GM23338 (cell line): ENCODE data around the gene KLC4. TPM values are rescaled to one million over a fixed set of nuclear protein-coding genes. Genes with fewer than 3 reads are reported as not detected.

Source experiments
- ATAC-seq: fragments of 200-7000 bp; cut with Tn5 transposase; 3 replicates; pipeline ENCODE4 v1.9.1; 2020
- DNase-seq: peaks from one replicate; pipeline ENCODE4 v3.0.0-alpha.2; 2015; ENCODE audit warnings: low spot score
- H2AFZ ChIP-seq: fragments of 200-600 bp; sonication (generic); 2 replicates; pipeline ENCODE4 v1.8.0; 2016; ENCODE audit warnings: antibody characterized with exemption, mild to moderate bottlenecking, moderate library complexity
- H3F3A ChIP-seq: fragments of 200-600 bp; sonication (generic); replicated peaks from 2 replicates; pipeline ENCODE4 v1.8.0; 2017; ENCODE audit warnings: antibody characterized with exemption, mixed run types, low read depth
- H3K27ac ChIP-seq: fragments of 200-600 bp; sonication (generic); 2 replicates; pipeline ENCODE4 v1.6.1; 2016; ENCODE audit warnings: low read depth
- H3K27me3 ChIP-seq: fragments of 200-600 bp; sonication (generic); 2 replicates; pipeline ENCODE4 v1.8.0; 2016; ENCODE audit warnings: mild to moderate bottlenecking, mixed run types, moderate library complexity; ENCODE audit not compliant: insufficient read depth
- H3K36me3 ChIP-seq: fragments of 200-600 bp; sonication (generic); 2 replicates; pipeline ENCODE4 v1.8.0; 2016; ENCODE audit warnings: mild to moderate bottlenecking; ENCODE audit not compliant: insufficient read depth
- H3K4me1 ChIP-seq: fragments of 200-600 bp; sonication (generic); 2 replicates; pipeline ENCODE4 v1.8.0; 2016; ENCODE audit warnings: mild to moderate bottlenecking, moderate library complexity; ENCODE audit not compliant: insufficient read depth
- H3K4me2 ChIP-seq: fragments of 200-600 bp; sonication (generic); 2 replicates; pipeline ENCODE4 v1.7.1; 2017; ENCODE audit warnings: mixed run types
- H3K4me3 ChIP-seq: fragments of 200-600 bp; sonication (generic); 2 replicates; pipeline ENCODE4 v1.6.1; 2016; ENCODE audit warnings: mixed run types
- H3K79me2 ChIP-seq: fragments of 200-600 bp; sonication (generic); replicated peaks from 2 replicates; pipeline ENCODE4 v1.8.0; 2017; ENCODE audit warnings: mild to moderate bottlenecking; ENCODE audit not compliant: insufficient read depth
- H3K9me2 ChIP-seq: fragments of 200-600 bp; sonication (generic); 2 replicates; pipeline ENCODE4 v1.8.0; 2017; ENCODE audit not compliant: insufficient read depth
- H4K20me1 ChIP-seq: fragments of 200-600 bp; sonication (generic); replicated peaks from 2 replicates; pipeline ENCODE4 v1.8.0; 2017; ENCODE audit warnings: mild to moderate bottlenecking; ENCODE audit not compliant: insufficient read depth
- H3K27ac Mint-ChIP-seq: 2 replicates; pipeline ENCODE4 v1.8.0; 2020; ENCODE audit warnings: inconsistent platforms, mild to moderate bottlenecking, moderate library complexity, mixed read lengths
- H3K27me3 Mint-ChIP-seq: 3 replicates; pipeline ENCODE4 v1.8.0; 2022; ENCODE audit warnings: low read depth, mild to moderate bottlenecking, moderate library complexity, mixed read lengths, inconsistent platforms; ENCODE audit not compliant: insufficient read depth, poor library complexity
- H3K36me3 Mint-ChIP-seq: 3 replicates; pipeline ENCODE4 v1.8.0; 2021; ENCODE audit warnings: low read depth, mild to moderate bottlenecking, inconsistent platforms, moderate library complexity, mixed read lengths
- H3K4me1 Mint-ChIP-seq: 3 replicates; pipeline ENCODE4 v1.8.0; 2020; ENCODE audit warnings: mild to moderate bottlenecking, inconsistent platforms, mixed read lengths
- H3K4me3 Mint-ChIP-seq: 3 replicates; pipeline ENCODE4 v1.8.0; 2021; ENCODE audit warnings: moderate library complexity, mild to moderate bottlenecking, inconsistent platforms, mixed read lengths
- H3K9me3 Mint-ChIP-seq: 3 replicates; pipeline ENCODE4 v1.8.0; 2020; ENCODE audit warnings: moderate library complexity, mild to moderate bottlenecking, inconsistent platforms, mixed read lengths
- CREB1 ChIP-seq: fragments of 250-450 bp; sonication (Bioruptor Pico); IDR thresholded peaks from 2 replicates; pipeline ENCODE4 v1.5.0; 2020; ENCODE audit warnings: low read depth, mild to moderate bottlenecking, moderate library complexity
- EZH2 ChIP-seq: fragments of 200-600 bp; sonication (generic); IDR thresholded peaks from one replicate; pipeline ENCODE4 v1.8.0; 2017; ENCODE audit warnings: antibody characterized with exemption, mild to moderate bottlenecking, low read depth; ENCODE audit not compliant: unreplicated experiment
- EZH2phosphoT487 ChIP-seq: fragments of 200-600 bp; sonication (generic); IDR thresholded peaks from one replicate; pipeline ENCODE4 v1.8.1; 2018; ENCODE audit warnings: antibody characterized with exemption; ENCODE audit not compliant: unreplicated experiment
- JUNB ChIP-seq: IDR thresholded peaks from one replicate; pipeline ENCODE4 v1.6.1; 2016; ENCODE audit warnings: antibody characterized with exemption; ENCODE audit not compliant: unreplicated experiment
- NANOG ChIP-seq: IDR thresholded peaks from 2 replicates; pipeline ENCODE4 v1.6.1; 2016; ENCODE audit warnings: antibody characterized with exemption, borderline replicate concordance
- POLR2AphosphoS5 ChIP-seq: IDR thresholded peaks from 2 replicates; pipeline ENCODE4 v1.6.1; 2016; ENCODE audit warnings: antibody characterized with exemption, low read depth
- STAT1 ChIP-seq: IDR thresholded peaks from one replicate; pipeline ENCODE4 v1.6.1; 2016; ENCODE audit warnings: antibody characterized with exemption; ENCODE audit not compliant: unreplicated experiment
- ZNF114 ChIP-seq: fragments of 250-450 bp; sonication (Bioruptor Pico); IDR thresholded peaks from 2 replicates; pipeline ENCODE4 v1.5.0; 2020; ENCODE audit warnings: mild to moderate bottlenecking, moderate library complexity
- ZNF331 ChIP-seq: fragments of 250-450 bp; sonication (Bioruptor Pico); IDR thresholded peaks from 2 replicates; pipeline ENCODE4 v1.5.0; 2020; ENCODE audit warnings: low read depth, mild to moderate bottlenecking, moderate library complexity
- polyA plus RNA-seq: library from polyadenylated mRNA; unstranded; fragments of >200 nt; fragmentation: Nextera tagmentation; extraction: Ambion mirVana; gene quantifications from 2 replicates; pipeline ENCODE4 v1.2.1, GENCODE V29; 2016
- total RNA-seq: library from RNA; depleted of rRNA; stranded (reverse); fragments of >200 nt; shearing (Covaris generic); gene quantifications from 2 replicates; pipeline ENCODE4 v1.2.3, GENCODE V29; 2014
- TF ChIP-seq, protein P1 (sequence below), 2 experiments: fragments of 200-600 bp in 1 of 2; sonication (generic) in 1 of 2; conservative IDR thresholded peaks; 2 replicates each; pipeline versions ENCODE4 v1.5.1 to v1.6.1; 2016 to 2017; ENCODE audit warnings: antibody characterized with exemption in 2 of 2, low read depth in 2 of 2, mild to moderate bottlenecking in 2 of 2, moderate library complexity in 1 of 2
- TF ChIP-seq, protein P2 (sequence below): IDR thresholded peaks from 2 replicates; pipeline ENCODE4 v1.6.1; 2016; ENCODE audit warnings: antibody characterized with exemption
- TF ChIP-seq, protein P3 (sequence below): IDR thresholded peaks from one replicate; pipeline ENCODE4 v1.6.1; 2018; ENCODE audit warnings: antibody characterized with exemption; ENCODE audit not compliant: unreplicated experiment

Gene KLC4
- total and polyA plus RNA-seq, 2 experiments from 2014 or later, result 14.9 to 17.4 TPM

DNA sequence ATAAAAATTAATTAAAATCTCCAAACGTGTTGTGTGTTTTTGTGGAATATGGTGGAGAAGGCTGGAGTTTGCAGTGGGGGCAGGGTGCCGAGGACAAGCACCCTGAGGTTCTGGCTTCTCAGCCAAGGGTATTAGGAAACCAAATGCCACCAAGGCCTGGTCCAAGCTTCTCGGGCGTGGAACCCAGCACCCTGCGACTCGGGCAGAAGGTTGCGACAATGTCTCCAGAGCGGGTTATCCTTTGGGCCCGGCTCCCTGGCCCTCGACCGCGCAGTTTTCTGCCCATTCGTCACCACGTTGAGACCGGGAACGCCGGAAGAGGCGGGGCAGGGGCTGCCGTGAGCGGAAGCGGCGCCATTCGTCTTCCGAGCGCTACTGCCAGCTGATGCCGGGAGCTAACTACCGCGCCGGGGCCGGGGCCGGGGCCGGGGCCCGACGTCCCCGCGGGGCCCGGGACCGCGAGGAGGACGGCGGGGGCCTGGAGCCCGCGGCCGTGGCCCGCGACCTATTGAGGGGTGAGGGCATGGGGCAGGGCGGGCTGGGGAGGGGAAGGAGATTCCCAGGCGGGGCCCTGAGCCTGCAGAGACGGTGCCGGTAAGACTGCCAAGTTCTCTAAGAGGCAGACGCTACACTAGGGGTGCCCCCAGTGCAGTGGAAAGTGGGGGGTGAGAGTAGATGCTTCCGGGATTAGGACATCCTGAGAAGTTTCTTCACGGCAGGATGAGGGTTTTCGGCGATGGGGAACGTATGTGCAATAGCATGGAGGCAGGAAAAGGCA, 38.0 kb upstream of the KLC4 start, which contains the start of gene RRP36 (continued):
- TF ChIP-seq ZNF114 (CRISPR knock-in tag) (no peak), POLR2AphosphoS5 (peak; percentile 77), CREB1 (CRISPR knock-in tag) (peak; percentile 62), STAT1 (no peak), JUNB (no peak), EZH2phosphoT487 (no peak), EZH2 (no peak), NANOG (no peak)
- TF ChIP-seq, protein P1, sequence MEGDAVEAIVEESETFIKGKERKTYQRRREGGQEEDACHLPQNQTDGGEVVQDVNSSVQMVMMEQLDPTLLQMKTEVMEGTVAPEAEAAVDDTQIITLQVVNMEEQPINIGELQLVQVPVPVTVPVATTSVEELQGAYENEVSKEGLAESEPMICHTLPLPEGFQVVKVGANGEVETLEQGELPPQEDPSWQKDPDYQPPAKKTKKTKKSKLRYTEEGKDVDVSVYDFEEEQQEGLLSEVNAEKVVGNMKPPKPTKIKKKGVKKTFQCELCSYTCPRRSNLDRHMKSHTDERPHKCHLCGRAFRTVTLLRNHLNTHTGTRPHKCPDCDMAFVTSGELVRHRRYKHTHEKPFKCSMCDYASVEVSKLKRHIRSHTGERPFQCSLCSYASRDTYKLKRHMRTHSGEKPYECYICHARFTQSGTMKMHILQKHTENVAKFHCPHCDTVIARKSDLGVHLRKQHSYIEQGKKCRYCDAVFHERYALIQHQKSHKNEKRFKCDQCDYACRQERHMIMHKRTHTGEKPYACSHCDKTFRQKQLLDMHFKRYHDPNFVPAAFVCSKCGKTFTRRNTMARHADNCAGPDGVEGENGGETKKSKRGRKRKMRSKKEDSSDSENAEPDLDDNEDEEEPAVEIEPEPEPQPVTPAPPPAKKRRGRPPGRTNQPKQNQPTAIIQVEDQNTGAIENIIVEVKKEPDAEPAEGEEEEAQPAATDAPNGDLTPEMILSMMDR (conservative IDR thresholded peaks at IDR 0.05; ENCODE audit: low read depth in 2 of 2), result no peak
- TF ChIP-seq, protein P2, sequence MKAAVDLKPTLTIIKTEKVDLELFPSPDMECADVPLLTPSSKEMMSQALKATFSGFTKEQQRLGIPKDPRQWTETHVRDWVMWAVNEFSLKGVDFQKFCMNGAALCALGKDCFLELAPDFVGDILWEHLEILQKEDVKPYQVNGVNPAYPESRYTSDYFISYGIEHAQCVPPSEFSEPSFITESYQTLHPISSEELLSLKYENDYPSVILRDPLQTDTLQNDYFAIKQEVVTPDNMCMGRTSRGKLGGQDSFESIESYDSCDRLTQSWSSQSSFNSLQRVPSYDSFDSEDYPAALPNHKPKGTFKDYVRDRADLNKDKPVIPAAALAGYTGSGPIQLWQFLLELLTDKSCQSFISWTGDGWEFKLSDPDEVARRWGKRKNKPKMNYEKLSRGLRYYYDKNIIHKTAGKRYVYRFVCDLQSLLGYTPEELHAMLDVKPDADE, result peak; percentile 54

- H3K27ac ChIP-seq, result no peak overlapping the region
- H3K79me2 ChIP-seq, result peaks cover 32% of the 10 kb centered on the region
- H3K9me2 ChIP-seq, result no peaks in the 10 kb centered on the region
- H3K4me3 ChIP-seq, result no peak overlapping the region
- no peak for ATAC-seq
- H3K36me3 ChIP-seq, result peaks cover 51% of the 10 kb centered on the region
- H3K27me3 Mint-ChIP-seq, result peaks cover 6% of the 10 kb centered on the region
- no peaks in the 10 kb centered on the region for H3K27me3 ChIP-seq
- 0 out of 2 replicates have a peak, but pooled peaks cover 7% of the 10 kb centered on the region for H3K4me1 ChIP-seq
- H3K36me3 Mint-ChIP-seq, result peaks cover 79% of the 10 kb centered on the region
- H3F3A ChIP-seq, result peaks cover 37% of the 10 kb centered on the region
- H3K4me1 Mint-ChIP-seq, result peaks cover 9% of the 10 kb centered on the region; the same call in 2 of the 3 replicates
- peaks cover 16% of the 10 kb centered on the region for H4K20me1 ChIP-seq
- no peaks in the 10 kb centered on the region; the same call in 1 of the 3 replicates for H3K9me3 Mint-ChIP-seq
- no peak for DNase-seq
- H3K4me2 ChIP-seq, result no peak overlapping the region
- H2AFZ ChIP-seq, result no peak overlapping the region
- no peak overlapping the region for H3K4me3 Mint-ChIP-seq
- H3K27ac Mint-ChIP-seq, result peak overlapping the region; percentile 2; the same call in 1 of the 2 replicates
- TF ChIP-seq STAT1, result no peak
- no peak for TF ChIP-seq JUNB
- TF ChIP-seq NANOG, result no peak
- no peak for TF ChIP-seq ZNF331 (CRISPR knock-in tag)
- TF ChIP-seq, protein P3, sequence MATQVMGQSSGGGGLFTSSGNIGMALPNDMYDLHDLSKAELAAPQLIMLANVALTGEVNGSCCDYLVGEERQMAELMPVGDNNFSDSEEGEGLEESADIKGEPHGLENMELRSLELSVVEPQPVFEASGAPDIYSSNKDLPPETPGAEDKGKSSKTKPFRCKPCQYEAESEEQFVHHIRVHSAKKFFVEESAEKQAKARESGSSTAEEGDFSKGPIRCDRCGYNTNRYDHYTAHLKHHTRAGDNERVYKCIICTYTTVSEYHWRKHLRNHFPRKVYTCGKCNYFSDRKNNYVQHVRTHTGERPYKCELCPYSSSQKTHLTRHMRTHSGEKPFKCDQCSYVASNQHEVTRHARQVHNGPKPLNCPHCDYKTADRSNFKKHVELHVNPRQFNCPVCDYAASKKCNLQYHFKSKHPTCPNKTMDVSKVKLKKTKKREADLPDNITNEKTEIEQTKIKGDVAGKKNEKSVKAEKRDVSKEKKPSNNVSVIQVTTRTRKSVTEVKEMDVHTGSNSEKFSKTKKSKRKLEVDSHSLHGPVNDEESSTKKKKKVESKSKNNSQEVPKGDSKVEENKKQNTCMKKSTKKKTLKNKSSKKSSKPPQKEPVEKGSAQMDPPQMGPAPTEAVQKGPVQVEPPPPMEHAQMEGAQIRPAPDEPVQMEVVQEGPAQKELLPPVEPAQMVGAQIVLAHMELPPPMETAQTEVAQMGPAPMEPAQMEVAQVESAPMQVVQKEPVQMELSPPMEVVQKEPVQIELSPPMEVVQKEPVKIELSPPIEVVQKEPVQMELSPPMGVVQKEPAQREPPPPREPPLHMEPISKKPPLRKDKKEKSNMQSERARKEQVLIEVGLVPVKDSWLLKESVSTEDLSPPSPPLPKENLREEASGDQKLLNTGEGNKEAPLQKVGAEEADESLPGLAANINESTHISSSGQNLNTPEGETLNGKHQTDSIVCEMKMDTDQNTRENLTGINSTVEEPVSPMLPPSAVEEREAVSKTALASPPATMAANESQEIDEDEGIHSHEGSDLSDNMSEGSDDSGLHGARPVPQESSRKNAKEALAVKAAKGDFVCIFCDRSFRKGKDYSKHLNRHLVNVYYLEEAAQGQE, result no peak
- no peak for TF ChIP-seq EZH2
- TF ChIP-seq, protein P1 (conservative IDR thresholded peaks at IDR 0.05; ENCODE audit: low read depth in 2 of 2), result no peak
Observed at GRCh38 chr6:43024436-43024835, 35.0 kb upstream of the KLC4 start.
